GM12873 (cell line): ENCODE data around the gene FILIP1L.

Experiments used
- CTCF ChIP-seq: IDR thresholded peaks from 2 replicates; pipeline ENCODE4 v1.5.1; 2012; ENCODE audit warnings: low read depth, mild to moderate bottlenecking, moderate library complexity, low read length, control low read depth; ENCODE audit not compliant: insufficient read depth; ENCODE audit errors: missing control alignments

FILIP1L gene

GRCh38 chr3:100104817-100105413 is 9.4 kb downstream of the FILIP1L start:
- TF ChIP-seq CTCF: no peak

- TF ChIP-seq CTCF: no peak
These were observed 9.9 kb downstream of the FILIP1L start for GRCh38 chr3:100104442-100104798.

GRCh38 chr3:100103558-100104441 is 10.5 kb downstream of the FILIP1L start:
- no peak for TF ChIP-seq CTCF

- no peak for TF ChIP-seq CTCF
These were observed 11.5 kb downstream of the FILIP1L start for GRCh38 chr3:100102757-100103156.

GRCh38 chr3:100100425-100100824 is 13.9 kb downstream of the FILIP1L start:
- no peak for TF ChIP-seq CTCF

- TF ChIP-seq CTCF: no peak
These were observed 14.7 kb downstream of the FILIP1L start for GRCh38 chr3:100099621-100100020.

- no peak for TF ChIP-seq CTCF
These were observed 15.6 kb downstream of the FILIP1L start for GRCh38 chr3:100098784-100099070.
